Putamen (tissue), 1 donor: ENCODE measurements around the gene IP6K3.

ENCODE experiments used
- DNase-seq: peaks from one replicate; pipeline ENCODE4 v3.0.0-alpha.2; 2016; ENCODE audit warnings: low spot score

IP6K3 gene

DNA sequence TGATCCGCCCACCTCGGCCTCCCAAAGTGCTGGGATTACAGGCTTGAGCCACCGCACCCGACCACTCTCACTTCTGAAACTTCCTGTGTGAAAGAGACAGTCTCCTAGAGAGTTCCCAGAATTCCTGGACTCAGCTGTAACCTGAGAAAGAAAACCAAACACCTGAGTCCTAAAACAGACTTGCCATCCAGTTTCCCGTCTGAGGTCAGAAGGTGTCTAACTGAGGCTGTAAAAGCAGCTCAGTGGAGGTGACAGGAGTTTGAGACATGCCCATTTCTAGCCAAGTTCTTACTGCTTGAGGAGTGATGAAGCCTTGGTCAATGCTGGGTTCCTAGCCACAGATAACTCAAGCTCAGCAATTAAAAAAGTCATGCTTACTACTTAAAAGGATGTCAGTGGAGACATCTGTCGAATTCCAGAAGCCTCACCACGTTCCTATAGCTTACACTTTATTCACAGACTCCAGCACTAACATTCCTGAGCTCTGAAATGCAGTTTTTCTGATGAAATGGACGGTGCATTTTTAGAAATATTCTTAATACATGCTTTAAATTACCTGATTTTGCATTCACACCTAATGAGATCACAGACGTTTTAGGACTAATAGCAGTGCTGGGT lies 41.3 kb downstream of the IP6K3 start:
- DNase-seq: no peak

- no peak for DNase-seq
Measured at GRCh38 chr6:33704215-33705066, 42.3 kb downstream of the IP6K3 start.

DNA sequence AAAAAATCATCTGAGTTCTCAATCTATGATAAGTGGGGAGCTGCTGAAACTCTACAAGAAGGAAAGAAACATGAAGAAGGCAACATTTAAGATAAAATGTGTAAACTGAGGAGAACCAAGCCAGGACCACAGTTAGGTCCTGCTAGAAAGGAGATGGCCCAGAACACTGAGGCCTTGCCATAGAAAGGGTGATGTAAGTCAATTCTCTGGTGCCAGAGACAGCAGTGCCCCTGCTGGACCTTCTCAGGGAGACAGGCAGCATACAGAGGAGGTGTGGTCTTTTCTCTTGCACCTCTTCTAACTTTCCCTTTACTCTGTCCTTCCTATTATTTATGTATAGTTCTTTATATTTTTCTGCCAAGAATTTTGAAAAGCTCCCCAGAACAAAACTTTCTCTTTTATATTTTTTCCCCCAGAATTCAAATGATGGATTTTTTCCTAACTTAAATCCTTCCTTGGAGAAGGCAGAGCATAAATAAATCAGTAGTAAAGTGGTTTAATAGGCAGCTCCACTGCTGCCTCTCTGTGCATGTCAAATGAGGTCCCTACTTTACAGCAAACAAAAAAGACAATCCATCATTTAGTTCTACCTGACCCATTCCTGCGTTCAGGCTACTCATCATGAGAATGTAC lies 44.2 kb downstream of the IP6K3 start:
- DNase-seq: no peak

DNA sequence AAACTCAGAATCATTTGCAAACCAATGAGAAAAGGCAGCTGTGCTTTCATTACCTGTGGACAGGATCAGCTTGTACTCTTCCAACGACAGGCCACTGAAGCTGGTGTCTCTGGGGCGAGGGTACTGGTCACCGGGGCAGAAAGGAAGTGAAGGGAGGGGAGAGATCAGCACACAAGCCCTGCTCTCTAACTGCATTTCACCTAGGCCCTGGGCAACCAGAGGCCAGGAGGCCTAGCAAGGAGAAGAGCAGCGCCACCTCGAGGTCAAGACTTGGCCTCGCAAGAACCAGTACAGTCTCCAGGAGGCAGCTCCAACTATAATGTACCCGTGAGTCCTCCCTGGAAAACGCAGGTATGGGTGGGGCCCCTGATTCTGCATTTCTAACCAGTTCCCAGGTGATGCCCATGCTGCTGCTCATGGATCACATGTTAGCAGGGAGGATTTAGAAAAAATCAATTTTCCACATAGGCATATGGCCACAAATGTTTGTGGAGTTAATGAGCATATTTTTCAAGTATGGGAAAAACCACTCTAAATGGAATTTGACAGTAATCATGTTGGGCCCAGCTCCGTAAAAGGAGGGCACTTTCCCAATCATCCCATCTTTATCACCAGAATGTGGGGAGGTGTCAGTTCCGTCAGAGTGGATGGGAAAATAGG lies 46.2 kb downstream of the IP6K3 start:
- no peak for DNase-seq

DNA sequence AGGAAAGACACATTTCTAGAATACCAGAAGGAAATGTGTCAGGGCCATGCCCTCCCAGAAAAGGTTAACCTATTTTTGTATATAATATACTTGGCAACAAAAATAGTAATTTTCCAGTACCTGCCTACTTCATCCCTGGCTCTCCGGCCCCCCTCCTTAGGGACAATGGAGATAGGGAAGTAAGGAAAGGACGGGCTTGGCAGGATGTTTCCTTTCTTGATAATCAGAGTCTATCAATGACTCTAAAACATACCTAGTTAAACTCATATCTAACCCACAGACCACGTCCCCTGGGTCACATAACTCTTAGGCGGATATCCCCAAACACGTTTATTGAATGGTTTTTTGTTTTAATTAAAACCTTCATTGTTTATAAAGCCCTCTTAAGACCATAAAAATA lies 47.0 kb downstream of the IP6K3 start:
- no peak for DNase-seq

GRCh38 chr6:33699131-33699530 lies 47.6 kb downstream of the IP6K3 start:
- DNase-seq: no peak

- no peak for DNase-seq
Measured at GRCh38 chr6:33698494-33698893, 48.2 kb downstream of the IP6K3 start.

DNA sequence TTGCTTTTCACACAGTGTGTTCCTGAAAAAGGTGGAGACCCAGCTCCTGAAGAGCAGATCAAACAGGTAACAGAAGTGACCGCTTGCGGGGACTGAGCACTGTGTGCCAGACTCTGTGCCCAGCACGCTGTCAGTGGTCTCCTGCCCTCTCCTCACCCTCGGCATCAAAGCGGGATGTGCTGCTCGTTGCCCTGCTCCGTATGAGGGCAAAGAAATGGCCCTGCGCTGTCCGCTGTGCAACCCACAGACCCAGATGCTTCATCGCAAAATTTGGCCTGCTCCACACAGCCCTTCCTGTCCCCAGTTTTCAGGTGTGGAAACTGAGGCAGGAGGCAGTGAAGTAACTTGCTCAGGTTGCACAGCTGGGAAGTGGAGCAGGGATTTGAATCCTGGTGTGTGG lies 48.9 kb downstream of the IP6K3 start:
- no peak for DNase-seq

- DNase-seq: no peak
Measured at GRCh38 chr6:33696548-33697518, 49.9 kb downstream of the IP6K3 start.

DNA sequence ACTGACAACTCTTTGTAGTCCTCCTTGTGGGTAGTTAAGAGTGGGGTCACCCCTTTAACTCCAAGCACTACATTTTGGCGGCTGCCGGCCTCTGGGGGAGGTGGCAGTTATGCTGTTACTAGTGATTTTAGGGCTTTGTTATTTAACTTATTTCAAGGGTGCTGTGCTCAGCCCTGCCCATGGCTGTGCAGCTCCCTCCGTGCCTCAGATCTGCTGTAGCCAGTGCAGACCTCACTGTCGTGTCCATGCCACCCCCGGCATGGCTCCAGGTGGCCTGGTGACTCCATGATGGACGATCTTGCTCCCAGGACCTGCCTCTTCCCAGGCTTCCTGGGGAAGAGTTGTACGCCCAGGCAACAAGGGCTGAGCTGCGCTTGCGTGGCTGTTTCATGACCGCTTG lies 50.6 kb downstream of the IP6K3 start:
- no peak for DNase-seq

DNA sequence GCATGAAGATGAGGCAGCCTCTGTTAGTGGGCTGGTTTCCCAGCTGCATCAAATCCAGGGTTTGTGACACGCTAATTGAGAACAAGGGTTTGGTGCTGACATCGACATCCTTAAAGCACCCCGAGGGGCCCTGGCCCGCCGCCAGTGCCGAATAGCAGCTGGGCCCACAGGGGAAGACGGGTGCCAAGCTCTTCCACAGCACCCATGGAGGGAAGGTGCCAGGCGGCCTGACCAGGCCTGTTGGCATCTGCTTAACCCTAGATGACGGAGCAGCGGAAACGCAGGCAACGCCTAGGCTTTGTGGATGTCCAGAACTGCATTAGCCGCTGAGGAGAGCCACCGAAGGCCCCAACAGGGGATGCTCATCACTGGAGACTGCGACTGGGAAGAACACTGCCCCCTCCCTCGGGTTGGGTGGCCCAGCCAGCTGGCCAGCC lies 51.2 kb downstream of the IP6K3 start:
- no peak for DNase-seq

DNA sequence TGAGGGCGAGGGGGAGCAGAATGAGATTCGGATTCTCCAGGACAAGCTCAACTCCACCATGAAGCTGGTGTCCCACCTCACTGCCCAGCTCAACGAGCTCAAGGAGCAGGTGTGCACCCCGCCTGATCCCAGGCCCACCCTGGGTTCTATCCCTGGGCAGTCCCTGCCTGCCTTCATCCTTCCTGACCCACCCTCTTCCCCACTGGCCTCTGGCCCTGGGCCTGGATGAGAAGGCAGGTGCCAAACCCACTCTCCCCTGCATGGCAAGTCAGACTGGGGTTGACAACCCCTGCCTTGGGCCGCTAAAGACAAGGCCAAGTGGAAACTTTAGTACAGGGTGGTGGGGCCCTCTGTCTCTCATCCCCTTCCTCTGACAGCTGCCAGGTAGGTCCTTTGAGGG lies 51.7 kb downstream of the IP6K3 start:
- no peak for DNase-seq

- DNase-seq: no peak
Measured at GRCh38 chr6:33694401-33694931, 52.2 kb downstream of the IP6K3 start.

DNA sequence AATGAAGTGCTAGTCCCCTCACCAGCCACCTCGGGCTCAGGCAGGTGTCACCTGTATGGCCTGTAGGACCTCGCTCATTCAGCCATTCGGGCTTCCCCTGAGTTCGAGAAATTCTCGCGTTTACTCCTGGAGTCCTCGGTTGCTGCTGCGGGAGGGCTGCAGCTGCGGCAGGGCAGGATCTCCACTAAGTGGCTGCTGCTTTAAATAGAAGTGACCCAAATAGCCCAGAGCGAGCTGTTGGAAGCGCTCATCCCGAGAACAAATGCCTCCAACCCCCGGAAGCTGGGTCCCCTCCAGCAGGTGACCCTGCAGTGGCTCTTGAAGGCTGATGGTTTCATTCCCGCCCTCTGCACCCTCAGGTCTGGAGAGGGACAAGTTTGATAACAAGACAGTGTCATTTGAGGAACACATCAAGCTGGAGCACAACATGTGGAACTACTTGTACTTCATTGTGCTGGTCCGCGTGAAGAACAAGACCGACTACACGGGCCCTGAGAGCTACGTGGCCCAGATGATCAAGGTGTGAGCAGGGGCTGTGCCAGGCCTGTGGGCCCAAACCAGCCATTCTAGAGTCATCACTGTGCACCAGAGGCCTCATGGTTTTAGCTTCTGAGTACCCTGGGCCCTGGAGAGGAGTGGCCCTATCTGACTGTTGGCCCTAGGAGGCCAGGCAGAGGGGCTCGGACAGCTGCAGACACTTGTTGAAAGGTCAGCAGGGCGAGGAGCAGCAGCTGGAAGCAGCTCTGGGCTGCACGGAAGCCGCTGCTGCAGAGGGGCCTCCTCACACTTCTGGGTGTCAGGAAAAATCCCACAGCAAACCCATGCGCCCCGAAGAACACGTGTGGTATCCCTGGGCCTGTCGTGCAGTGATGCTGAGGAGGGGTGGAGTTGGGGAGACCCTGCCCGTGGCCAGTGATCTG lies 53.3 kb downstream of the IP6K3 start:
- no peak for DNase-seq

DNA sequence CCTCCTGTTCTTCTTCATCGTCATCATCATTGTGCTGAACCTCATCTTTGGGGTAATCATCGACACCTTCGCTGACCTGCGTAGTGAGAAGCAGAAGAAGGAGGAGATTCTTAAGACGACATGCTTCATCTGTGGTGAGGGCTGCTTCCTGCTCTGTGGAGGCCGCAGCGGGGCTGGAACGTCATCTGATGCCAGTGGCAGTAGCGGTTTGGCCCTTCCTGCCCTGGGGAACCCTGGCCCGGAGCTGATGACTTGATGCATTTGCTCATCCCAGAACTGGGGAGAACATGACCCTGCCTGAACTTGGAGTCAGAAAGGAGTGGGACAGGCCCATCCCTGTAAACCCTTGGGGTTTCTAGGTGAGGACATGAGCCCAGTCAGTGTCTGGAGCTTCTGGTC lies 53.9 kb downstream of the IP6K3 start:
- DNase-seq: no peak

DNA sequence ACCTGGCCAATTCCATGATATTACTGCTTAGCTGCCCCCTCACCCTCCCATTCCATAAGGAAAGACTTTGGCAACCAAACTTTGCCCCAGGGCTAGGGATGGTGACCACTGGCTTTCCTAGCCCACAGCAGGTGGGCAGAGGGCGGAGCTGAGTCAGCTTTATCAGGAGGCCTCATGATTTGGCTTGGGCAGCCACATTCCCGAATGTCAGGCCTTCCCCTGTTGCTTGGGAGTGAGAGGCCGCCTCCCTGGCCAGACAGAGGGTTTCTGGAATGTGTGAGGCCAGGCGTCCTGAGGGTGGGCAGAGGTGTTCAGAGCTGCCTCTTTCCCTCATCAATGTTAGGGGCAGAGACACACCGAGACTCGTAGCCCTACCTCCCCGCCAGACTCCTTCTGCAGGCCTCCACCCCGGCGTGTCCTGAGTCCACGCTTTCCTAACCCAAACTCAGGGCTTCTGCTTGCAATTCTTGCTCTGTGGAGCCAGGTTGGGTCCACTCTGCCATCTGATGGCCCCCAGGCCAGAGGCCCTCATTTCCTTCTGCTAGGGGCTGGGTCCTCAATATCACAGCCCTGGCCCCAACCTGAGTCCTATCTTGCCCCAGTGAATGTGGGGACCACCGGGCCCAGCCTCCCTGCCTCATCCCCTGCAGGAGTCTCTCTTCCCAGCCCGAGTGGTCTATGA lies 54.5 kb downstream of the IP6K3 start:
- no peak for DNase-seq

GRCh38 chr6:33691456-33692077 lies 55.1 kb downstream of the IP6K3 start:
- DNase-seq: no peak

- no peak for DNase-seq
Measured at GRCh38 chr6:33690766-33691165, 55.9 kb downstream of the IP6K3 start.

DNA sequence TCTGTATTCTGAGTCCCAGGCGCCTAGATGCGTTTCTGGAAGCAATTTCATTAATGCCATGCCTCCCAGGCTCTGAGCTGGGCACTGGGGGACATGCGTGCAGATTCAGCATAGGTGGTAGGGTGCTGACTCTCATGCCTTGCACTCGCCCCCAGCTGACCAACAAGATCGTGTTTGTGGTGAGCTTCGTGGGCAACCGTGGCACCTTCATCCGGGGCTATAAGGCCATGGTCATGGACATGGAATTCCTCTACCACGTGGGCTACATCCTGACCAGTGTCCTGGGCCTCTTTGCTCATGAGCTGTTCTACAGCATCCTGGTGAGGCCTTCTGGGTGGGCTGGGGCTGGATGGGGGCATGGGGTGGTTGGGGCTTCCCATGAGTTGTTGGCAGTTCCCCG lies 56.8 kb downstream of the IP6K3 start:
- no peak for DNase-seq
